ENCODE results near the gene TP53AIP1.

DNA sequence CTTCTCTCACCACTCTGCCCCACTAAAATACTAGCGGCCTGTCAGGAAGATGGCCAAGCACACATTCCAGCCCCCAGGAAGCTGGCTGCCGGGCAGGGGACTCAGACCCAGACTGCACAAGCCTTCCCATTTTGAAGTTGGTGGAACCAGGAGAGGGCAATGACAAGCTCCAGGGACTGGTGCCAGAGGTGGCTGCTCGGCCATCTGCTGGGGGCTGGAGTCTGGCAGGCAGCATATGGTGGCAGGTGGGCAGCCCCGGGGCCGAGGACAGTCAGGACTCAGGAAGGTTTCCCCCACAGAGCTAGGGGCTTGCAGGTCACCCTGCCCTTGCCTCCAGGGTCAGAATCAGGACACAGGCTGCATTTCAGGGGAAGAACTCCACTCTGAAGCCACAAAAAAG, 28.9 kb downstream of the TP53AIP1 start:
- TF ChIP-seq, protein P1, sequence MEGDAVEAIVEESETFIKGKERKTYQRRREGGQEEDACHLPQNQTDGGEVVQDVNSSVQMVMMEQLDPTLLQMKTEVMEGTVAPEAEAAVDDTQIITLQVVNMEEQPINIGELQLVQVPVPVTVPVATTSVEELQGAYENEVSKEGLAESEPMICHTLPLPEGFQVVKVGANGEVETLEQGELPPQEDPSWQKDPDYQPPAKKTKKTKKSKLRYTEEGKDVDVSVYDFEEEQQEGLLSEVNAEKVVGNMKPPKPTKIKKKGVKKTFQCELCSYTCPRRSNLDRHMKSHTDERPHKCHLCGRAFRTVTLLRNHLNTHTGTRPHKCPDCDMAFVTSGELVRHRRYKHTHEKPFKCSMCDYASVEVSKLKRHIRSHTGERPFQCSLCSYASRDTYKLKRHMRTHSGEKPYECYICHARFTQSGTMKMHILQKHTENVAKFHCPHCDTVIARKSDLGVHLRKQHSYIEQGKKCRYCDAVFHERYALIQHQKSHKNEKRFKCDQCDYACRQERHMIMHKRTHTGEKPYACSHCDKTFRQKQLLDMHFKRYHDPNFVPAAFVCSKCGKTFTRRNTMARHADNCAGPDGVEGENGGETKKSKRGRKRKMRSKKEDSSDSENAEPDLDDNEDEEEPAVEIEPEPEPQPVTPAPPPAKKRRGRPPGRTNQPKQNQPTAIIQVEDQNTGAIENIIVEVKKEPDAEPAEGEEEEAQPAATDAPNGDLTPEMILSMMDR (IDR thresholded peaks at IDR 0.05) = no peak
- TF ChIP-seq POLR2A (IDR thresholded peaks at IDR 0.05) = no peak

Measured in prostate gland (tissue), 2 donors.